Suprapubic skin (tissue), 4 donors: Measurements from ENCODE around the gene PRKD2.

Experiments
- EP300 ChIP-seq: sonication (generic); formaldehyde crosslinking; IDR thresholded peaks from one replicate; pipeline ENCODE4 v1.6.1; 2017; ENCODE audit warnings: antibody characterized with exemption
- POLR2A ChIP-seq, 2 donors: fragments of 450-650 bp; IDR thresholded peaks; one replicate each; pipeline ENCODE4 v1.6.1; 2017; ENCODE audit warnings: antibody characterized with exemption in 2 of 2, mild to moderate bottlenecking in 2 of 2, moderate library complexity in 2 of 2
- POLR2AphosphoS5 ChIP-seq, 3 donors: sonication (generic); formaldehyde crosslinking; IDR thresholded peaks; one replicate each; pipeline ENCODE4 v1.6.1; 2017; ENCODE audit warnings: antibody characterized with exemption in 3 of 3
- TF ChIP-seq, protein P1 (sequence below), 2 donors: fragments of 200-600 bp in 1 of 2; fragments of 450-650 bp in 1 of 2; sonication (generic) in 1 of 2; IDR thresholded peaks; one replicate each; pipeline ENCODE4 v1.5.1; 2016 to 2019; ENCODE audit warnings: antibody characterized with exemption in 2 of 2, mild to moderate bottlenecking in 1 of 2, moderate library complexity in 1 of 2

DNA sequence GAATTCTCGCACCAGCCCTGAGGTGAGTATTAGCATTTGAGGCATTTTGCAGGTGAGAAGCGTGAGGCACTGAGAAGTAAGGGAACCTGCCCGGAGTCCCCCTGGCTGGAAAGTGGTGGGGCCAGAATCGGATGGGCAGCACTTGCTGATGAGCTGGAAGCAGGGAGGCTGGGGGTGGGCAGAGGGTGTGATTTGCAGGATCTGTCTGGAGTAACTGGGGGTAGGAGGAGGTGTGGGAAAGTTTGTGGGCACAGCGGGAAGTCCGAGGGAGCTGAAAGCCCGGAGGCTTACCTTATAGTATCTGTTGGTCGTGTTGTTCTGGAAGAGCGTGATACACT, 20.1 kb downstream of the PRKD2 start:
- TF ChIP-seq, protein P1, sequence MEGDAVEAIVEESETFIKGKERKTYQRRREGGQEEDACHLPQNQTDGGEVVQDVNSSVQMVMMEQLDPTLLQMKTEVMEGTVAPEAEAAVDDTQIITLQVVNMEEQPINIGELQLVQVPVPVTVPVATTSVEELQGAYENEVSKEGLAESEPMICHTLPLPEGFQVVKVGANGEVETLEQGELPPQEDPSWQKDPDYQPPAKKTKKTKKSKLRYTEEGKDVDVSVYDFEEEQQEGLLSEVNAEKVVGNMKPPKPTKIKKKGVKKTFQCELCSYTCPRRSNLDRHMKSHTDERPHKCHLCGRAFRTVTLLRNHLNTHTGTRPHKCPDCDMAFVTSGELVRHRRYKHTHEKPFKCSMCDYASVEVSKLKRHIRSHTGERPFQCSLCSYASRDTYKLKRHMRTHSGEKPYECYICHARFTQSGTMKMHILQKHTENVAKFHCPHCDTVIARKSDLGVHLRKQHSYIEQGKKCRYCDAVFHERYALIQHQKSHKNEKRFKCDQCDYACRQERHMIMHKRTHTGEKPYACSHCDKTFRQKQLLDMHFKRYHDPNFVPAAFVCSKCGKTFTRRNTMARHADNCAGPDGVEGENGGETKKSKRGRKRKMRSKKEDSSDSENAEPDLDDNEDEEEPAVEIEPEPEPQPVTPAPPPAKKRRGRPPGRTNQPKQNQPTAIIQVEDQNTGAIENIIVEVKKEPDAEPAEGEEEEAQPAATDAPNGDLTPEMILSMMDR (IDR thresholded peaks at IDR 0.05), result no peak
- TF ChIP-seq POLR2A (IDR thresholded peaks at IDR 0.05) (no peak), POLR2AphosphoS5 (IDR thresholded peaks at IDR 0.05) (no peak), EP300 (no peak)
